Measurements from ENCODE around the gene EML1.

EML1 gene, protein sequence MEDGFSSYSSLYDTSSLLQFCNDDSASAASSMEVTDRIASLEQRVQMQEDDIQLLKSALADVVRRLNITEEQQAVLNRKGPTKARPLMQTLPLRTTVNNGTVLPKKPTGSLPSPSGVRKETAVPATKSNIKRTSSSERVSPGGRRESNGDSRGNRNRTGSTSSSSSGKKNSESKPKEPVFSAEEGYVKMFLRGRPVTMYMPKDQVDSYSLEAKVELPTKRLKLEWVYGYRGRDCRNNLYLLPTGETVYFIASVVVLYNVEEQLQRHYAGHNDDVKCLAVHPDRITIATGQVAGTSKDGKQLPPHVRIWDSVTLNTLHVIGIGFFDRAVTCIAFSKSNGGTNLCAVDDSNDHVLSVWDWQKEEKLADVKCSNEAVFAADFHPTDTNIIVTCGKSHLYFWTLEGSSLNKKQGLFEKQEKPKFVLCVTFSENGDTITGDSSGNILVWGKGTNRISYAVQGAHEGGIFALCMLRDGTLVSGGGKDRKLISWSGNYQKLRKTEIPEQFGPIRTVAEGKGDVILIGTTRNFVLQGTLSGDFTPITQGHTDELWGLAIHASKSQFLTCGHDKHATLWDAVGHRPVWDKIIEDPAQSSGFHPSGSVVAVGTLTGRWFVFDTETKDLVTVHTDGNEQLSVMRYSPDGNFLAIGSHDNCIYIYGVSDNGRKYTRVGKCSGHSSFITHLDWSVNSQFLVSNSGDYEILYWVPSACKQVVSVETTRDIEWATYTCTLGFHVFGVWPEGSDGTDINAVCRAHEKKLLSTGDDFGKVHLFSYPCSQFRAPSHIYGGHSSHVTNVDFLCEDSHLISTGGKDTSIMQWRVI
- total RNA-seq = 1.6 to 8.0 (median 4.5) reads per million in 4 experiments

DNA sequence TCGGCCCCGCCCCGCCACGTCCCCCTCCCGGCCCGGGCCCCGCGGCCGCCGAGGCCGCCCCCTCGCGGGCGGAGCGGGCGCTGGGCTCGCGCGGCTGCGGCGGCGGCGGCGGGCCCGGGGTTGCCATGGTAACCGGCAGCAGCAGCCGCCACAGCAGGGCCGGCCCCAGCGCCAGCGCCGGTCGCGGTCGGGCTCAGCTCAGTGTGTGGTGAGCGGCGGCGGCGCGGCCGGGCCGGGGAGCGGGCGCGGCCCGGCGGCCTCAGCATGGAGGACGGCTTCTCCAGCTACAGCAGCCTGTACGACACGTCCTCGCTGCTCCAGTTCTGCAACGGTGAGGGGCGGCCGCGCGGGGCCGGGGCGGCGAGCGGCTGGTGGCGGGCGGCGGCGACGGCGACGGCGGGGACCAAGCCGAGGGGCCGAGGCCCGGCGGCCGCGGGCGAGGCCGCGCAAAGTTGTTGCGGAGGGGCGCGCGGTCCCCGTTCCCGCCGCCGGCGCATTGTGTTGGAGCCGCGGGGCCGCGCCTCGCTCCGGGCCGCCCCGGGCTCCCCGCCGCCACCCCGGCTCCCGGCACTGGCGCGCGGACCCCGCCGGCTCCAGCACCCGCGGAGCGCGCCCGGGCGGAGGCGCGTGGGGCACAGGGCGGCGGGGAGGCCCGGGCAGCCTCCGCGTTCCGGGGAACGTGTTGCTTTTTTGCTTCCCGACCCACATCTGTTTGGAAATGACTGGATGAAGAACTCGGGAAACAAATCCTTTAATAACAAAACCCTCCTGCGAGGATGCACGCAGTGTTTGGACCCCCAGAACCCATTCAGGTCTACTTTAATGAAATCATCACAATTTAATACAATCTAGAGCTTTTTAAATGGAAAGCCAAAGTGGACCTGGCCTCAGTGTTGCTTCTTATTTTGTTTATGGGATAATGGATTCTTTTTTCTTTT is at the start of gene EML1:
TSS of gene EML1 (plus strand) at position 201 of the 938 bp plus-strand sequence. CDS start at position 265, 64 bp downstream.
- peak; percentile 31 for DNase-seq

DNA sequence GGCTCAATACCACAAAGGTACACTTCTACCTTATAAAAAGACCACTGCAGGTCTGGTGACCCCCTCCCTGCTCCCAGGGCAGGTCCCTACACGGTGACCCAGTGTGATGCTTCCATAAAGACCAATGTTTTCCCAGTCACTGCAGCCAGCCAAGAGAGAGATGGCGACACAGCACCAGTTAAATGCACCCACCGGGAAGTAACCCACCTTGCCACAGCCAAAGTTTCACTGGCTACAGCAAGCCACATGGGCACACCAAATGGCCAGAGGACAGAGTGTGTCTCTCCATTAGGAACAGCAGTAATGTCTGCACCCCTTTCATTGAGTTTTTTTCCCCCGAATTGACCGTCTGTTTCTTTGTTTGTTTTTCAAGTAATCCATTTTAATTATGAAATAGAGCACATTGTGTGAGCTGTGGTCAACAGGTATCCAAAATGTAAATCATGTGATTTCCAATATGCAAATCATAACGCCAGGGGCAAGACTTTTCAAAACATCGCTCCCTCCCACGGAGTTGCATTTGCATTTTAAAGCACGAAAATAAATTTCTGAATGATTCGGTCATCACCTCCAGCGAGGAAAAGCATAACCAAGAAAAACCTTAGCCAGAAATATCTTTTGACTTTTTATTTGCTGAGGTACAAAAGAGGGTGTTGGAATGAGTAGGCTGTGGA is 48.9 kb upstream of the EML1 start:
- DNase-seq = no peak

DNA sequence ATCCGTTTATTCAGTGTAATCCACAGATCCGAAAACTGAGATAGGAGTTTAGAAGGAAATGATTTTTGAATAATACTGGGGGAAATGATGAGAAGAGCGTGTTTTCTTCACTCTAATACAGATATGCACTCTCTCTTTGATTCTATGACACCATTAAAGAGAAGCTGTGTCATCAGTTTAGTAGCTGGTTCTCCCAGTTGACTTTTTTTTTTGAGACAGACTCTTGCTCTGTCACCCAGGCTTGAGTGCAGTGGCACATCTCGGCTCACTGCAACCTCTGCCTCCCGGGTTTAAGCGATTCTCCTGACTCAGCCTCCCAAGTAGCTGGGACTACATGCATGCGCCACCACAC is 48.4 kb upstream of the EML1 start:
- no peak for DNase-seq

DNA sequence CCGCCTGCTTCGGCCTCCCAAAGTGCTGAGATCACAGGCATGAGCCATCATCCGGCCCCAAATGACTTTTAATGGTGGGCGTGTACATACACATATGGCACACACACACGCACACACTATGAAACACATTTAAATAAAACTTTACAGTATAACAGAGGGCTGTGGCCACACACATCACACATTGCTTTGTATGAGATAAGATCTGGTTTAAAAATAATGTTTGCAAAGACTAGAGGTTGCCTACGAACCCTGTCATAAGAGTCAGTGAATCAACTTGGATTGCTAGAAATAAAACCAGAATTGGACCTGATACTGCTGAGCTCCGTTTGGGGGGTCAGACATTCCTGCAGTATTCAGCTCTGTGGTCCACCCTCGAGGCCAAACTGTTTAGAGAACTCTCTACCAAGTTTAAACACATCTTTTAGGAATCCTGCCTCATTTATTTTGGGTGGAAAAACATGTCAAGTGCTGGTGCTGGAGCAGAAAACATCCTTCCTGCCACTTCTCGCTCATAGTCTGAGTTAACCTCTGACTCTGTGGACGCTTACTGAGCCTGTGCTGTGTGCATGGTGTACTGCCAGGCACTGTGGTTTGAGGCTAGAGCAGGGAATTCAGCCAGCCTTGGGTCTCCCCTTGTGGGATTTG is 47.8 kb upstream of the EML1 start:
- no peak for DNase-seq

DNA sequence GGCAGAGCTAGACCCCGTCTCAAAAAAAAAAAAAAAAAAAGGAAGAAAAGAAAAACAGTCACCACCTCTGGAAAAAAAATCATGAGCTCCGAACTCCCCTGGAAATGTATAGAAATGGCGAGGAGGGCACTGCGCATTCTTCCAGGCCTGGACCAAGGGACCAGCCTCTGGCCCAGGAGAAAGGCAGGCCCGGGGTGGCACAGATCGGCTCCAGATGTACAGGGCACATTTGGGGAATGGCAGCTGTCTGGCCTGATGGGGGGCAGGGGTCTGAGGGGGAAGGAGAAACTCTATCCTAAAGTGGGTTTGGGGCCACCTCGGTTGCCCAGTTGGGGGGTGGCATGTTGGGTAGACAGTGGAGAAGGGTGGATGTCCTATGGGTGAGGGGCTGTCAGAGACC is 46.0 kb upstream of the EML1 start:
- no peak for DNase-seq

DNA sequence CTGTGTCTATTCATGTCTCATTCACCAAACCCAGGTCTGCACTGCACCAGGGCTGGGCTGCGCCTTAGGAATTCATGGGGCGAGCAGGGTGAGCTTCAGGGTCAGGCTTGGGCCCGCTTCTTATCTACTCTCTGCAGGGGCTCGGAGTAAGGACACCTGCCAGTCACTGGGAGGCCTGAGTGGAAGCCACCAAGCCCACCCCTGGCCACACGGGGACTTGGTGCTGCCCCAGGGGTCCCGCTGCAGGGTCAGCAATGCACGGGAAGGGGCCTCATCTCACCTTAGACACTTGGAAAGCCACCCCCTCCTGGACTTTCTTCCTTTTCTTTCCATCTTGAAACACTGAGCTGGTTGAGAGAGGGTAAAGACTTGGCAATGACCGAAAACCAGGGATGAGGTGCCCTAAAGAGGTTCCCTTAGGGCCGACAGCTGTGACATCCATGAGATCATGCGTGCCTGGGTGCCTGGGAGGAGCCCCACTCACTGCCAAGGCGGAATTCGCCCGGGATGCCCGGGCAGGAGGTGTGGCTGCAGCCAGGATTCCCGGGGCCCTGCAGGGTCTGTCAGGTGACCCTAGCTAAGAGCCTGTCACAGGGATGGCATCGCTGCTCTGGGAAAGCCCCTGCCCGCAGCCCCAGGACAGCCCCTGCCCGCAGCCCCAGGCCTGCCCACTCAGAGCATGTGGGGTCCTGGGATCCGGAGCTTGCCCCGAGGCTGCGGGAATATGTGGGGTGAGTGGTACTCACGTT is 45.5 kb upstream of the EML1 start:
- no peak for DNase-seq

DNA sequence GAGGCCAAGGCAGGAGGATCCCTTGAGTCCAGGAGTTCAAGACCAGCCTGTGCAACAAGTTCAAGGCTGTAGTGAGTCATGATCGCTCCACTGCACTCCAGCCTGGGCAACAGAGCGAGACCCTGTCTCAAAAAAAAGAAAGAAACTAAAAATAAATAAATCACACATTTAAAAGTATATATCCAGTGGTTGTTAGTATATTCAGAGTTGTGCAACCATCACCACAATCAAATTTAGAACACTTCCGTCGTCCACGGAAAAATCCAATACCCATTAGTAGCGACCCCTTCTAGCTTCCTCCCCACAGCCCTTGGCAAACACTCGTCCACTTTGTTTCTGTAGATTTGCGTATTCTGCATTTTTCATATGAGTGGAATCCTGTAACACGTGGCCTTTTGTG is 44.7 kb upstream of the EML1 start:
- DNase-seq = no peak

DNA sequence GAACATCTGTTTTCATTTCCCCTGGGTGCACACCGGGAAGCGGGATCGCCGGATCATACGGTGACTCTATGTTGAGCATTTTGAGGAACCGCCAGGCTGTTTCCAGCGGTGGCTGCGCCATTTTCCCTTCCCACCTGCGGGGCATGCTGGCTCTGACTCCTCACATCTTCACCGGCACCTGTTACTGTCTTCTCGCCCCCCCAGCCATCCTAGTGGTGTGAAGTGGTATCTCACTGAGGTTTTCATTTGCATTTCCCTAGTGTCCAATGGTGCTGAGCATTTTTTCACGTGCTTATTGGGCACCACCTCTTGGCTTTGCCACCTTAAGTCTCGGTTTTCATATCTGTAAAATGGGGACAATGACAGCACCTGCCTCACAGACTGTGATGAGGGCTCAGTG is 44.1 kb upstream of the EML1 start:
- no peak for DNase-seq

DNA sequence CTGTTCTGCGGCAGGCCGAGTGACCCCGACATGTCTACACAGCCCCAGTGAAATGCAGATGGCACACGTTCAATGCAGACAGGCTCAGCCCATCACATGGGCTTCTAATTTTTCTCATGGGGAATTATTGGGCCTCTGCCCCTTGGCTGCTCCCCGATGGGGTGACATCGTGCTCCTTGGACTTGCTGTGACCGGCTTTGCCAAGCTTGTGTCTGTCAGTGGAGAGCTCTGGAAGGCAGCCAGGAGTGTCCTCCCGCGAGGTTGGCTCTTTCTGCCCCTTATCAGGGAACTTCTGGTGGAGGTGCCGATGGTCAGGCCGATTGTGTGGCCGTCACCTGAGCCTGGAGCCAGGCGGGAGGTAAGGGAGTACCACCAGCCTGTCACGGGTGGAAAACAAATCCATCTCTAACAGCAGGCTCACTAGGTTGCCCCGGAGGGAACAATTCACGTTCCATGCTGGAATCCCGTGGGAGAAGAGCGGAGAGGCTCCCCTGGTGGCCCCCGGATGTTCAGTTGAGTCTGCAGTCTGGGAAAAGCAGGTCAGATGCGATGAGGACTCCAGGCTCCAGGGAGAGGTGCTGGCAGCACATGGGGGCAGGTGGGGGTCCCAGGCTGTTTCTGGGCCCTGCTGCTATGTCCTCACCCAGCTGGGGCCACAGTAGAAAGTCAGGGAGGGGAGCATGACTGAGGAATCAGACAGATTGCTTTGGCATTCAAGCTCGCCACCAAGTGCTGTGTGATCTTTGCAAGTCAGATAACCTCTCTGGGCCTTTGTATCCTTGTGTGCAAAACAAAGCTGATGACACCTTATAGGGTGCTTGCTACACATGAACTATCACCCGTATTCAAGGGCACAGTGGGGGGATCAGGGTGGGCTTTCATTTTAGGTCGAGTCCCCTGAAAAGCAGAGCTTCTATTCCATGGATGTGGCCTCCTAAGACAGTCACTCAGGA is 43.2 kb upstream of the EML1 start:
- no peak for DNase-seq

DNA sequence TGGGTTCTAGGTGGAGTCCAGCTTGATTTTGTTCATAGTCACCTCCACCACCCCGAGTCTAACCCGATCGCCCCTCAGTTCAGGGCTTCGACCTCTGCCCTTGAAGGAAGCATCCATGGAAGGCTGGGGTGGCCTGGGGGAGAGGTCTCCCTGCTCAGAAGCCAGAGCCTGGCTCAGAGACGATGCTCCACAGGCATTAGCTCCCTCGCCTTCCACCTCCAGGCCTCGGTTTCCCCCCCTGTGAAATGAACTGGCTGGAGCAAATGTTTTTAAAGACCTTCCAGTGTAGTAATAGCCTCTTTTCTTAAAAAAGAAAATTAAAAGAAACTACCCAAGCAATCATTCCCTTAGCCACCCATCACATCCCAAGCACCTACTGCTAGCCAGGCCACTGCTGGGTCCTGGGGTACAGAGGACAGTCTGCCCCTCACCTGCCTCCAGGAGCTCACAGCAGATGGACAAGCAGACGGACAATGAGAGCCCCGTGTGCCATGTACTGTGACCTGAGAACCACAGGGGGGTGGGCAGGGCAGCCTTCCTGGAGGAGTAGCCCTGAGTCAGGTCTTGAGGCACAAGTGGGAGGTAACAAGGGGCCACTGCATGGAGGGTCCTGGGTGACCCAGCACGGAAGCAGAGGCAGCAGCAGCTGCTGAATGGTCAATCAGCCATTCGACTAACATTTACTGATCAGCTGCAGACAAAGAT is 42.3 kb upstream of the EML1 start:
- DNase-seq = no peak

DNA sequence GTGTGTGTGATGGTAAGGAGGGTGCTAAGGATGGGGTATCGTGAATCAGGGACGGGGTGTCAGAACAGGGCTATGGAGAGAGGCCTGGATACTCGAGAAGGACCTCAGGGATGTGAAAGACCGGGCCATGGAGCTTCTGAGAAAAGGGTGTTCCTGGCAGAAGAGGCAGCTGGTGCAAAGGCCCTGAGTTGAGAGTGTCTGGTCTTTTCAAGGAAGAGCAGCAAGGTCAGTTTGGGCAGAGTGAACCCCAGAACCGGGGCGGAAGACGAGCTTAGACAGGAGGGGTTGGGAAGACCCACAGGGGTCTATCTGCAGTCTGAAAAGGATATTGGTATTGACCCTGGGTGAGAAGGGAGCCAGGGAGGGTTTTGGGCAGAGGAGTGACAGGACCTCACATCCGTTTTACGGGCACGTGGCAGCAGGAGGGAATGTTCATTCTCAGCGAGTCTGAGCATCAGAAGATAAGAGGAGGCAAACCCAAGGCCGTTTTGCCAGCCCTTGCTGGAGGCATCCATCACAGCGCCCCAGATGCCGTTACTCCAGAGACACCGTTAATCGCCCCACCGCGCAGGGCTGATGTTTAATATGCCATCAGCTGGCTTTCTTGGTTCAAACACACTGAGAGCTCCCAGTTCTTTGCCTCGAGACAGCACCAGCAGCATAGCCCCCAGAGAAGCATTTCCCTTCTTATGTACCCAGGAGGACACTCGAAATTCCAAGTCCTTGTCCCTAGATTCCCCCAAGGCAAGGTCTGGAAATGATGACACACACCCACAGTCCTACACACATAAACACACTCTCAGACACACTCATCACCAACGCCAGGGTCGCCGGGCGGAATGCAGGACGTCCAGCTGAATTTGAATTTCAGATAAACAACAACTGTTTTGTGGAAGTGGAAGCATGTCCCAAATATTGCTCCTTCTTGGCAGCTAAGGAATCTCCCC is 41.4 kb upstream of the EML1 start:
- no peak for DNase-seq

DNA sequence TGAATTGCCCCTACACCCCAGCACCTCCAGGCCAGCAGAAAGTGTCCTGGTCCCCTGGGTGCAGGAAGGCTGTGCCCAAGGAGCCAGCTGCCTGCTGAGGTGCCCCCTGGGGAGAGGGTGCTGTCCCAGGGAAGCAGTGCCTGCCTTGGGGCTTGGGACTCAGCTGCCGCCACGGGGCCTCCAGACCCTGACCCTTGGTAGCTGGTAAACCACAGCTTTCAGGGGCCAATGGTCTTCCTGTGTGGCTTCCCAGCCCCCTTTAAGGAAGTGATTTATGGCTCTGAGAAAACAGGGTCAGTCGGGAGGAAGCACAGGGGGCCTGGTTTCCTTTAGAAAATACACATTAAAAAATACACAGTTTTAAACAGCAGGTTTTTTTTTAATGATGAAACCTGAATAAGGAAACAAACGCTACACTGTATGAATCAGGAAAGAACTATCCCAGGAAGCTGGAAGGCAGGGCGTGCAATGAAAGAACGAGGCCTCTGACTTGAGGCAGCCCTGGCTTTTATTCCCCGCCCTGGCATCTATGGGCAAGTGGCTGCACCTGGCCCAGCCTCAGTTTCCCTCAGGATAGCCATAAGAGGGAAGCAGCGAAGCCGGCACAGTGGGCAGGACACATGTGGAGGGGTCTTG is 40.6 kb upstream of the EML1 start:
- DNase-seq = no peak

DNA sequence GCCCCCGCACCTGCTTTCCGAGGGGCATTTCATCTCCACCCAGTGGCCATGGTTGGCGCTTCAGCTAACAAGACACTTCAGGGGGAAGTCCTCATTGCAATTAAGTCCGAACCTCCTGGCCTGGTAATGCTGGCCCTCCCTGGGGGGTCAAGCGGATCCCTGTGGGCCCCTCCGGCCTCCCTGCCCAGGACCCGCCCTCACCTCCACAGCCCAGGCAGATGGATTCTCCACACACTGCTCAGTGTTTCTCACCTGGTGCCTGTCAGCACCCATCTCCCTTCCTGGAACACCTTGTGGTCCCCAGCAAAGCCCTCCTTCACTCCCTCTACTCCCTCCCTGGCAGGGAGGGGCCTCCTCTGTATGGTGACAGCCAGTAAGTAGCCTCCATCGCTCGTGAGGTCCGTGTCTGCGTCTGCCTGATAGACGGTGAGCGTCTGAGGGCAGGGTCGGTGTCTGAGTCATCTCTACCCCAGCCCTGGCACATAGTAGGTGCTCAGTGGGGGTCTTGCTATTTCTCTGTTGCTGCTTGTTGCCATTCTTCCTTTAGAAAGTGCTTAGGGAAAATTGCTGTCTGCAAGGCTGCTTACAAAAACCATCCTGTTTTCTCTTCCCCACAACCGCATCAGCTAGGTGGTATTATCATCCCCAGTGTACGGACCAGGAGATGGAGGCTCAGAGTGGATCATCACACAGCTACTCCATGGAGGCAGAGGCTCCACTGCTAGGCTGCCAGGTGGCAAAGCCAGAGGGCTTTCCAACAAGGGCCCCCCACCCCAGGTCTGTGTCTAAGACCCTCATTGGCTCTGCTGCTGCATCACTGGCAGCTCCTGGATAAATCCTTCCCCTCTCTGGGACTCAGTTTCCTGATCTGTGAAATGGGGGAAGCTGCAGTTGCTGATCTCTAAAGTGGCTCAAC is 39.7 kb upstream of the EML1 start:
- DNase-seq = no peak

DNA sequence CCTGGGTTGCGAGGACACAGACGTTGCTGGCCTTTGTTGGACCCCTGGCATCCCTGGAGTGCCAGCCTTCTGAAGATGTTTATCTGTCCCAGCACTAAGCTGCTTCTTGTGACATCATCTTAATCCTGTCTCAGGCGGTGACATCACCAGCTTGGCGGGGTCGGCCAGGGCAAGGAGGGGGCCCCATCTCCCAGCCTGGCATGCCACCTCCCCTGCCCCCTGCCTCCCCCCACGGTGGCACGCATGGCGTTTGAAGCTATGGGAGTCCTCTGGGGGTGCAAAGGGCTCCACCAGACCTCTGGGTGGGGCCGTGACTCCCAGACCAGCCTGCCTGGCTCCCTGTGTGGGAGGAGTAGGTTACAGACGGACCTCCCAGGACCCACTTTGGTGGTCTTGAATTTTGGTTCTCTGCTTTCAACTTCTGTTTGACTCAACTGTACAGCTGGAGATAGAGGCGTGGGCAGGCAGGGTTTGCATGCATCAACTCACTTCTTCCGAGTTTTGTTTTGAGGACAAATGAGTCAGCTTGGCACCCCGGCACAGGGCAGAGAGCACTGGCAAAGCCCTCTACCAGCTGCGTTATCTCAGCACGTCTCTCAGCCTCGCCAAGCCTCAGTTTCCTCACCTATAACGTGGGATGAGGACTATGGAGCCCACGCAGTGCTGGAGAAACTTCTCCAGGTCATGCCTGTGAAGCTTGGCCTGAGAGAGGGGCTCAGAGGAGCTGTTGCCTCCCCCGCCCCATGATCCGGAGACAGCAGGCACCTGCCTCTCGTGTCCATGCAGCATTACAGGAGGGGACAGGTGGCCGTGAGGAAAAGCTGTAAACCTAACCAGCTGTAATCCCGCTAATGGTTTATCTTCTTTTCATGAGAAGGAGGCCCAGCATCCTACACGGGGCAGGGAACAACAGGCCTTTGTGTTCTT is 38.8 kb upstream of the EML1 start:
- DNase-seq = no peak

DNA sequence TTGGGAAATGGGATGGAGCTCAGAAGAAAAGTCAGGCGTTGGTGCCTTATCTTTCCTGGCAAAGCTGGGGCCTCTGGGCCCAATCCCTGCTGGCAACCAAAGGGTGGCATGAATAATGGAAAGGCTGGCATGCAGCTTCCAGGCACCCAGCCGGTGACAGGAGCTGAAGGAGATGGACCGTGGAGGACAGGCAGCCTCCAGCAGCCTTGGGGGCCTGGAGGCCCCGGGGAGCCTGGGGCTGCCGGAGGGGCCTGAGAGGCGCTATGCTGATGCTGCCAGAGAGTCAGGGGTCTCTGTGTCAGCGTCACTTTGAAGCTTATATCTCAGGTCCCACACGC is 38.2 kb upstream of the EML1 start:
- DNase-seq = no peak
